ENCODE measurements around the gene DAD1. TPM values are rescaled to one million over a fixed set of nuclear protein-coding genes. Genes with fewer than 3 reads are reported as not detected.
A peak's percentile ranks its signal among the peaks of the same experiment; 100 is the strongest.

Gene DAD1
- total and polyA plus RNA-seq, 12 donors, result 82.4 to 420 (median 136) TPM

DNA sequence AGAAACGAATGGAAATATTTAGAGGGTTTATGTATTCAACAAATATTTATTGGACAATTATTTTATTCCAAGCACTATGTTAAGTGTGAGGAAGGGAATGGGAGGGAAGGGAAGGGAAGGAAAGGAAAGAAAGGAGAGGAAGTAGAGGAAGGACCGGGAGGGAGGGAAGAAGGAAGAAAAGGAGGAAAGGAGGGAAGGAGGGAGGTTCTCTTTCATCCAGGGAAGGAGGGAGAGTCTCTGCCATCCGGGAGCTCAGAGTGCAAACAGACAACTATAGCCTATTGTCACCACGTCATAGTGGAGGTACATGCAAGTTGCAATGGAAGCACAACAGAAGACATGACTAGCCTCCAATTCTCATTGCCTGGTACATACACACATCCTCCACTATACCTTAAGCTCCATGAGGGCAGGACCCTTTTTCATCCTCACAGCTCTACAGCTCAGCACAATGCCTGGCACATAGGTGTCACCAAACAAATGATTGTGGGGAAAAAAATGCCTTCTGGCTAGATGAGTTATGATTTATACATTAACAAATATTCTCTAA lies 48.1 kb downstream of the DAD1 start:
- peak overlapping the region in 1 of 10 donors; percentile 61 for H3K27ac ChIP-seq
- H3K4me3 ChIP-seq, result peak overlapping the region in 1 of 10 donors; percentile 7
- TF ChIP-seq, protein P1, sequence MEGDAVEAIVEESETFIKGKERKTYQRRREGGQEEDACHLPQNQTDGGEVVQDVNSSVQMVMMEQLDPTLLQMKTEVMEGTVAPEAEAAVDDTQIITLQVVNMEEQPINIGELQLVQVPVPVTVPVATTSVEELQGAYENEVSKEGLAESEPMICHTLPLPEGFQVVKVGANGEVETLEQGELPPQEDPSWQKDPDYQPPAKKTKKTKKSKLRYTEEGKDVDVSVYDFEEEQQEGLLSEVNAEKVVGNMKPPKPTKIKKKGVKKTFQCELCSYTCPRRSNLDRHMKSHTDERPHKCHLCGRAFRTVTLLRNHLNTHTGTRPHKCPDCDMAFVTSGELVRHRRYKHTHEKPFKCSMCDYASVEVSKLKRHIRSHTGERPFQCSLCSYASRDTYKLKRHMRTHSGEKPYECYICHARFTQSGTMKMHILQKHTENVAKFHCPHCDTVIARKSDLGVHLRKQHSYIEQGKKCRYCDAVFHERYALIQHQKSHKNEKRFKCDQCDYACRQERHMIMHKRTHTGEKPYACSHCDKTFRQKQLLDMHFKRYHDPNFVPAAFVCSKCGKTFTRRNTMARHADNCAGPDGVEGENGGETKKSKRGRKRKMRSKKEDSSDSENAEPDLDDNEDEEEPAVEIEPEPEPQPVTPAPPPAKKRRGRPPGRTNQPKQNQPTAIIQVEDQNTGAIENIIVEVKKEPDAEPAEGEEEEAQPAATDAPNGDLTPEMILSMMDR (IDR thresholded peaks at IDR 0.05), result no peak
- no peaks in the 10 kb centered on the region for H3K36me3 ChIP-seq
- peaks cover 0 to 63% (median 27%) of the 10 kb centered on the region in 9 donors for H3K4me1 ChIP-seq
- H3K27me3 ChIP-seq, result no peaks in the 10 kb centered on the region
- H3K9me3 ChIP-seq, result no peaks in the 10 kb centered on the region
- DNase-seq (no peak), ATAC-seq (no peak)
- intact Hi-C loops (cut with DNase I), result loop anchor here in 1 of 10 donors (10.0 kb wide), 1 partner anchor 146 kb away; no protein-coding TSS in a partner anchor
- 77 to 82% methylated on average over 4 of the region's 4 CpGs for WGBS, 2 donors

GRCh38 chr14:22540293-22540692 lies 48.7 kb downstream of the DAD1 start:
- H3K4me3 ChIP-seq, result peak overlapping the region in 1 of 10 donors; percentile 7
- TF ChIP-seq, protein P1 (IDR thresholded peaks at IDR 0.05), result no peak
- peak overlapping the region in 1 of 10 donors; percentile 61 for H3K27ac ChIP-seq
- H3K27me3 ChIP-seq, result no peaks in the 10 kb centered on the region
- WGBS, 2 donors, result 48 to 56% methylated on average over 1 of the region's 1 CpG
- DNase-seq (no peak), ATAC-seq (no peak)
- H3K4me1 ChIP-seq, result peaks cover 0 to 63% (median 24%) of the 10 kb centered on the region in 9 donors
- intact Hi-C loops (cut with DNase I), result loop anchor here in 1 of 10 donors (10.0 kb wide), 1 partner anchor 145 kb away; no protein-coding TSS in a partner anchor
- no peaks in the 10 kb centered on the region for H3K36me3 ChIP-seq
- H3K9me3 ChIP-seq, result no peaks in the 10 kb centered on the region

DNA sequence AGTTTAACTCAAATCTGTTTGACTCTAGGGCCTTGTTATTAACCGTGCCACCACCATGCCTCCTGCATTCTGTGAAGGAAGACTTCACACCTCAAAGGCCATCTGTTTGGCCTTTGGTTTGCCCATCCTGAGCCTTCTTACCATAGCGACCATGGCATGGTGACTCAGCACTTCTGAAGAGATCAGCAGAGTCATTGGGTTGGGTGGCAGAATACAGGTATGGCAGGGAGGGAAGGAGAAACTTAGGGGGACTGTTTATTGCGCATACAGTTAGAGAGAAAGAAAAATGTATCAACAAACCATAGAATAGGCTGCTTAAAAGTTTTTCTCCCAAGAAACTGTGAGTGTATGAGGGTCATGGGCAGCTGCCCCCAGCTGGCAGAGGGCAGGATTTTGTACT lies 49.2 kb downstream of the DAD1 start:
- ATAC-seq (no peak), DNase-seq (no peak)
- peak overlapping the region in 1 of 10 donors; percentile 7 for H3K4me3 ChIP-seq
- H3K27me3 ChIP-seq, result no peaks in the 10 kb centered on the region
- peak overlapping the region in 1 of 10 donors; percentile 61 for H3K27ac ChIP-seq
- no peaks in the 10 kb centered on the region for H3K9me3 ChIP-seq
- no peaks in the 10 kb centered on the region for H3K36me3 ChIP-seq
- TF ChIP-seq, protein P1 (IDR thresholded peaks at IDR 0.05), result no peak
- peaks cover 0 to 60% (median 24%) of the 10 kb centered on the region in 9 donors for H3K4me1 ChIP-seq
- WGBS, 2 donors, result 74 to 94% methylated on average over 3 of the region's 3 CpGs
- intact Hi-C loops (cut with DNase I), result loop anchor here in 1 of 10 donors (10.0 kb wide), 1 partner anchor 145 kb away; no protein-coding TSS in a partner anchor

DNA sequence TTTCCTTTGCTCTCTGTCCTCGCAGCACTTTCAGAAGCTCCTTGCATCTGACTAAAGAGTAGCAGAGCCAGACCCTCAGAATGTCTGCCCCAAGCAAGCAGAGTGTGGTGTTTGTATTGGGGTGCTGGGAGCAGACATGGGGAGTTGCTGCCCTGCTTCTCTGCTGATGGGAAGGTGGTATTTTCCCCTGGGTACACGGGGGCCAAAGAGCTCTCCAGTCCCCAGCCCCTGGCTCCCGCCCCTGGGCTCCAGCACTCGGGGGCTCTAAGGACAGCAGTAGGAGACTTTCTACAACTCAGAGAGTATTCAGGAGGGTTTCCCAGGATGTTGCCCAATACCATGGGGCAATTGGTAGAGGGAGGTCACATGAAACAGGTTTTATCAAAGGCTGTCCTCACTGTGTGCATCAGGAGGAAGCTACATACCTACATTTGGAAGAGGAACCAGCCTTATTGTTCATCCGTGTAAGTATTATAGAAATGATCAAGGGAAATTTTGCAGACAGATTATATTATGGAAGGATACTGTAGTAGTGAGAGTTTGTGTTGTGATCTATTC lies 50.3 kb downstream of the DAD1 start:
- Histone ChIP-seq H3K4me1 (peaks cover 0 to 59% (median 24%) of the 10 kb centered on the region in 9 donors), H3K36me3 (no peaks in the 10 kb centered on the region), H3K27ac (peak overlapping the region in 6 of 10 donors; percentile 12 to 61 (median 42)), H3K4me3 (peak overlapping the region in 1 of 10 donors; percentile 12), H3K9me3 (no peaks in the 10 kb centered on the region), H3K27me3 (no peaks in the 10 kb centered on the region)
- ATAC-seq, result peak in 1 of 8 donors; percentile 27
- no peak for DNase-seq
- TF ChIP-seq, protein P1 (IDR thresholded peaks at IDR 0.05), result no peak
- intact Hi-C loops (cut with DNase I), result no loop called here
- WGBS, 2 donors, result 69 to 73% methylated on average over 5 of the region's 5 CpGs

Measured in heart right ventricle (tissue), 16 donors.